Measurements from ENCODE around the gene LCE1F. TPM values are rescaled to one million over a fixed set of nuclear protein-coding genes. Genes with fewer than 3 reads are reported as not detected.

LCE1F gene
- total RNA-seq, 1 donor from 2014 or later, result not detected

GRCh38 chr1:152741656-152742055 lies 33.3 kb upstream of the LCE1F start:
- Histone ChIP-seq H3K36me3 (ENCODE audit: control insufficient read depth, insufficient read depth, low read length) (no peaks in the 10 kb centered on the region), H3K27me3 (ENCODE audit: control insufficient read depth, insufficient read depth, low read length) (no peaks in the 10 kb centered on the region), H3K4me3 (ENCODE audit: low read depth, low read length) (no peak overlapping the region)
- TF ChIP-seq CTCF (IDR thresholded peaks at IDR 0.05; ENCODE audit: insufficient read depth, low read length, severe bottlenecking), result no peak
- no peak for FAIRE-seq
- DNase-seq (ENCODE audit: low read depth), result peak; percentile 69

GRCh38 chr1:152743371-152744145 lies 31.4 kb upstream of the LCE1F start:
- TF ChIP-seq CTCF (IDR thresholded peaks at IDR 0.05; ENCODE audit: insufficient read depth, low read length, severe bottlenecking), result no peak
- DNase-seq (ENCODE audit: low read depth) (peak; percentile 91), FAIRE-seq (peak; percentile 47)
- Histone ChIP-seq H3K27me3 (ENCODE audit: control insufficient read depth, insufficient read depth, low read length) (no peaks in the 10 kb centered on the region), H3K4me3 (ENCODE audit: low read depth, low read length) (no peak overlapping the region), H3K36me3 (ENCODE audit: control insufficient read depth, insufficient read depth, low read length) (no peaks in the 10 kb centered on the region)

DNA sequence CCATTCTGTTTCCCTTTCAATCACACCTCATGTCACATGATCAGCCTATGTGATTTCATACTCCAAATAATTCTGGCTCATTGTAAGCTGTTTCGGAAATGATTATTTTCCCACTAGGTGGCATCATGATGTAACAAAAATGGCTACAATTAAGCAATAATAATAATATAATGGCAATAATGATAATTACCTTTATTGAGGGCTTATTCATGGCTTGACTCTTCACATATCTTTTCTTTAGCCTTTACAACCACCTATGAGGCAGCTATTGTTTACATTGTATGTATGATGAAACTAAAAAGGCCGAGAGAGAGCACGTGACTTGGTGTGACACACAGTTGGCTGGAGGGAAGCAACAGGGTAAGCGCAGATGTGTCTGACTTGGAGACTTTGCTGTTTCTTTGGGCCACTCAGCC lies 29.6 kb upstream of the LCE1F start:
- H3K27me3 ChIP-seq (ENCODE audit: control insufficient read depth, insufficient read depth, low read length), result no peaks in the 10 kb centered on the region
- H3K36me3 ChIP-seq (ENCODE audit: control insufficient read depth, insufficient read depth, low read length), result no peaks in the 10 kb centered on the region
- no peak for TF ChIP-seq CTCF (IDR thresholded peaks at IDR 0.05; ENCODE audit: insufficient read depth, low read length, severe bottlenecking)
- FAIRE-seq (no peak), DNase-seq (ENCODE audit: low read depth) (peak; percentile 92)
- no peak overlapping the region for H3K4me3 ChIP-seq (ENCODE audit: low read depth, low read length)

GRCh38 chr1:152745765-152746444 lies 29.0 kb upstream of the LCE1F start:
- Histone ChIP-seq H3K4me3 (ENCODE audit: low read depth, low read length) (no peak overlapping the region), H3K27me3 (ENCODE audit: control insufficient read depth, insufficient read depth, low read length) (no peaks in the 10 kb centered on the region), H3K36me3 (ENCODE audit: control insufficient read depth, insufficient read depth, low read length) (no peaks in the 10 kb centered on the region)
- no peak for TF ChIP-seq CTCF (IDR thresholded peaks at IDR 0.05; ENCODE audit: insufficient read depth, low read length, severe bottlenecking)
- FAIRE-seq (peak; percentile 92), DNase-seq (ENCODE audit: low read depth) (no peak)

DNA sequence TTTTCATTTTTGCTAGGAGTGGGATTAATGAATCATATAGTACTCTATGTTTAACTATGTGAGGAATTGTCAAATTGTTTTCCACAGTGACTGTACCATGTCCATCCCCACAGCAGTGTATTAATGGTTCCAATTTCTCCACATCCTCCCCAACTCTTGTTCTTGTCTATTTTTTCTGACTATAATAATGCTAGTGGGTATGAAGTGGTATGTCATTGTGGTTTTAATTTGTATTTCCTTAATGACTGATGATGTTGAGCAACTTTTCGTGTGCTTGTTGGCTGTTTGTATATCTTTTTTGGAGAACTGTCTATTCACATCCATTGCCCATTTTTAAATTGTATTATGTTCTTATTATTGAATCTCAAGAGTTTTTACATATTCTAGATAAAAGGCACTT lies 27.1 kb upstream of the LCE1F start:
- DNase-seq (ENCODE audit: low read depth) (peak; percentile 64), FAIRE-seq (no peak)
- Histone ChIP-seq H3K27me3 (ENCODE audit: control insufficient read depth, insufficient read depth, low read length) (no peaks in the 10 kb centered on the region), H3K4me3 (ENCODE audit: low read depth, low read length) (no peak overlapping the region), H3K36me3 (ENCODE audit: control insufficient read depth, insufficient read depth, low read length) (no peaks in the 10 kb centered on the region)
- TF ChIP-seq CTCF (IDR thresholded peaks at IDR 0.05; ENCODE audit: insufficient read depth, low read length, severe bottlenecking), result no peak

Measured in bronchial epithelial cell (primary cell).